WTC11 (cell line): ENCODE measurements around the gene SLC23A2. TPM values are rescaled to one million over a fixed set of nuclear protein-coding genes. Genes with fewer than 3 reads are reported as not detected.

Experiments used
- ATAC-seq: fragments of 200-7000 bp; cut with Tn5 transposase; 2 replicates; pipeline ENCODE4 v1.10.0; 2021; ENCODE audit warnings: mild to moderate bottlenecking, moderate library complexity
- CTCF ChIA-PET: fragments of 300-600 bp; sonication (Branson Sonifier 250); formaldehyde crosslinking; loops from one replicate; lab custom pipeline; 2021; ENCODE audit warnings: antibody characterized with exemption; lab: Charles Lee
- POLR2A ChIA-PET: fragments of 350-600 bp; sonication (Branson Sonifier 250); formaldehyde crosslinking; loops from one replicate; lab custom pipeline; 2021; ENCODE audit warnings: antibody characterized with exemption; lab: Charles Lee
- DNase-seq: peaks from one replicate; pipeline ENCODE4 v3.0.0; 2021; ENCODE audit warnings: low spot score
- H3K27ac Mint-ChIP-seq: 2 replicates; pipeline ENCODE4 v1.8.0; 2021; ENCODE audit warnings: mixed read lengths
- H3K27me3 Mint-ChIP-seq: 2 replicates; pipeline ENCODE4 v1.8.0; 2021; ENCODE audit warnings: low read depth, mild to moderate bottlenecking, moderate library complexity, mixed read lengths
- H3K36me3 Mint-ChIP-seq: 2 replicates; pipeline ENCODE4 v1.8.0; 2021; ENCODE audit warnings: mixed read lengths
- H3K4me1 Mint-ChIP-seq: 2 replicates; pipeline ENCODE4 v1.8.0; 2022; ENCODE audit warnings: mixed read lengths
- H3K4me3 Mint-ChIP-seq: 2 replicates; pipeline ENCODE4 v1.8.0; 2021; ENCODE audit warnings: mild to moderate bottlenecking, moderate library complexity, mixed read lengths
- H3K9me3 Mint-ChIP-seq: 2 replicates; pipeline ENCODE4 v1.8.0; 2021; ENCODE audit warnings: mixed read lengths
- CREM ChIP-seq: sonication (generic); formaldehyde crosslinking; IDR thresholded peaks from 2 replicates; pipeline ENCODE4 v1.8.1; 2022; ENCODE audit warnings: mild to moderate bottlenecking, missing genetic modification reagents, moderate library complexity
- E2F5 ChIP-seq: sonication (generic); formaldehyde crosslinking; IDR thresholded peaks from 2 replicates; pipeline ENCODE4 v1.8.1; 2022; ENCODE audit warnings: mild to moderate bottlenecking, moderate library complexity, missing genetic modification reagents
- ERG ChIP-seq: fragments of 250-450 bp; sonication (Bioruptor Pico); IDR thresholded peaks from 2 replicates; pipeline ENCODE4 v1.8.0; 2021; ENCODE audit warnings: mild to moderate bottlenecking
- ESRRA ChIP-seq: sonication (generic); formaldehyde crosslinking; IDR thresholded peaks from 2 replicates; pipeline ENCODE4 v1.8.1; 2022; ENCODE audit warnings: mild to moderate bottlenecking, missing genetic modification reagents, borderline replicate concordance
- FOXJ3 ChIP-seq: sonication (generic); formaldehyde crosslinking; IDR thresholded peaks from 2 replicates; pipeline ENCODE4 v1.9.0; 2021; ENCODE audit warnings: missing genetic modification reagents, mild to moderate bottlenecking, borderline replicate concordance
- FOXP1 ChIP-seq: sonication (generic); formaldehyde crosslinking; IDR thresholded peaks from 2 replicates; pipeline ENCODE4 v1.8.0; 2022; ENCODE audit warnings: missing genetic modification reagents, mild to moderate bottlenecking, moderate library complexity, borderline replicate concordance
- GABPB1 ChIP-seq: sonication (generic); formaldehyde crosslinking; IDR thresholded peaks from 2 replicates; pipeline ENCODE4 v1.8.1; 2023; ENCODE audit warnings: mild to moderate bottlenecking, missing genetic modification reagents
- HMGA2 ChIP-seq: fragments of 250-450 bp; sonication (Bioruptor Pico); IDR thresholded peaks from 2 replicates; pipeline ENCODE4 v1.4.0; 2021; ENCODE audit warnings: mild to moderate bottlenecking, moderate library complexity
- JAZF1 ChIP-seq: fragments of 250-450 bp; sonication (Bioruptor Pico); IDR thresholded peaks from 2 replicates; pipeline ENCODE4 v1.9.0; 2021; ENCODE audit warnings: moderate library complexity, mild to moderate bottlenecking, inconsistent platforms
- KAT7 ChIP-seq: sonication (generic); formaldehyde crosslinking; IDR thresholded peaks from 2 replicates; pipeline ENCODE4 v1.8.1; 2023; ENCODE audit warnings: missing genetic modification reagents, mild to moderate bottlenecking, borderline replicate concordance
- NR1H2 ChIP-seq: sonication (generic); formaldehyde crosslinking; IDR thresholded peaks from 2 replicates; pipeline ENCODE4 v1.9.0; 2021; ENCODE audit warnings: mild to moderate bottlenecking, moderate library complexity, missing genetic modification reagents
- OVOL2 ChIP-seq: fragments of 250-450 bp; sonication (Bioruptor Pico); IDR thresholded peaks from 2 replicates; pipeline ENCODE4 v1.9.0; 2021; ENCODE audit warnings: mild to moderate bottlenecking, borderline replicate concordance
- PREB ChIP-seq: sonication (generic); formaldehyde crosslinking; IDR thresholded peaks from 2 replicates; pipeline ENCODE4 v1.8.1; 2022; ENCODE audit warnings: mild to moderate bottlenecking, missing genetic modification reagents, moderate library complexity, borderline replicate concordance
- TCF7 ChIP-seq: sonication (generic); formaldehyde crosslinking; IDR thresholded peaks from 2 replicates; pipeline ENCODE4 v1.8.0; 2022; ENCODE audit warnings: mild to moderate bottlenecking, low read depth, missing genetic modification reagents, moderate library complexity
- ZNF121 ChIP-seq: sonication (generic); formaldehyde crosslinking; IDR thresholded peaks from 2 replicates; pipeline ENCODE4 v1.8.0; 2023; ENCODE audit warnings: missing genetic modification reagents
- ZNF317 ChIP-seq: sonication (generic); formaldehyde crosslinking; IDR thresholded peaks from 2 replicates; pipeline ENCODE4 v1.8.1; 2023; ENCODE audit warnings: low read depth, mild to moderate bottlenecking, moderate library complexity, missing genetic modification reagents, borderline replicate concordance
- total RNA-seq: library from RNA; stranded (reverse); gene quantifications from 3 replicates; pipeline ENCODE4 v1.2.3, GENCODE V29; 2021
- TF ChIP-seq, protein P1 (sequence below): sonication (generic); formaldehyde crosslinking; IDR thresholded peaks from 2 replicates; pipeline ENCODE4 v1.8.0; 2022; ENCODE audit warnings: missing genetic modification reagents
- TF ChIP-seq, protein P2 (sequence below): fragments of 250-450 bp; sonication (Bioruptor Pico); IDR thresholded peaks from 2 replicates; pipeline ENCODE4 v1.9.0; 2021; ENCODE audit warnings: mild to moderate bottlenecking, borderline replicate concordance

The SLC23A2 gene
- total RNA-seq, 1 experiment from 2014 or later, result 14.5 TPM

- POLR2A ChIA-PET, result no interaction called here
- Mint-ChIP-seq H3K27me3 (no peaks in the 10 kb centered on the region), H3K27ac (no peak overlapping the region)
Observed at GRCh38 chr20:4973330-4974097, 27.8 kb downstream of the SLC23A2 start.

DNA sequence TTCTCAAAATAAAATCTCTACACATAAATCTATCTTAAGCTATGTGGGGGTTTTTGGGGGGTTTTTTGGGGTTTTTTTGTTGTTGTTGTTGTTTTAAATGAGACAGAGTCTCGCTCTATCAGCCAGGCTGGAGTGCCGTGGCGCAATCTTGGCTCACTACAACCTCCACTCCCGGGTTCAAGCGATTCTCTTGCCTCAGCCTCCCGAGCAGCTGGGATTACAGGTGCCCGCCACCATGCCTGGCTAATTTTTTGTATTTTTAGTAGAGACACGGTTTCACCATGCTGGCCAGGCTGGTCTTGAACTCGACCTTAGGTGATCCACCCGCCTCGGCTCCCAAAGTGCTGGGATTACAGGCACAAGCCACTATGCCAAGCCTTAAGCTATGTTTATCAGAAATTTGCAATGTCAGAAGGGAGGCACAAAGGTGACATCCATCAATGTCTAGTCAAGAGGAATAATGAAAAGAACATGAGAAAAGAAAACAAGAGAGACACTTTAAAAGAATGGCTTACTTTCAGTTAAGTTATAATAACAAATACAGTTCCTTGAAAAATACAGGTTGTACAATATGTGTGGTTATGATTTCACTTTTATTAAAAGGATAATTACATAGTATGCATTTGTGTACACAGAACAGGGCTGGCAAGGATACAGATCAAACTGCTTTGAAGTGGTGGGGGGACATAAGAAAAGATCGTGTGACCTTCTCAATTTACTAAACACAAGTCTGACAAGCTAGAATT is 28.6 kb downstream of the SLC23A2 start:
- Mint-ChIP-seq H3K9me3 (no peaks in the 10 kb centered on the region), H3K4me1 (peaks cover 7% of the 10 kb centered on the region), H3K36me3 (peaks cover 11% of the 10 kb centered on the region), H3K27ac (peak overlapping the region; percentile 63; the same call in 1 of the 2 replicates), H3K4me3 (no peak overlapping the region), H3K27me3 (no peaks in the 10 kb centered on the region)
- ChIA-PET POLR2A (interaction anchor here (0.7 kb wide), 1 partner anchor 833 kb away, joined by 4 read pairs; no protein-coding TSS in a partner anchor), CTCF (no interaction called here)
- ATAC-seq, result no peak
- no peak for DNase-seq
- TF ChIP-seq ESRRA (CRISPR knock-in tag) (no peak), JAZF1 (no peak), ERG (no peak), TCF7 (CRISPR knock-in tag) (no peak), OVOL2 (no peak), E2F5 (CRISPR knock-in tag) (no peak), CREM (CRISPR knock-in tag) (no peak), FOXP1 (CRISPR knock-in tag) (no peak), ZNF121 (CRISPR knock-in tag) (no peak), PREB (CRISPR knock-in tag) (no peak)

More at GRCh38 chr20:4973330-4974097, 27.8 kb downstream of the SLC23A2 start:
- CTCF ChIA-PET, result no interaction called here
- peaks cover 3% of the 10 kb centered on the region for H3K36me3 Mint-ChIP-seq
- peaks cover 15% of the 10 kb centered on the region for H3K4me1 Mint-ChIP-seq
- DNase-seq (no peak), ATAC-seq (no peak)
- H3K4me3 Mint-ChIP-seq, result no peak overlapping the region
- TF ChIP-seq KAT7 (no peak), GABPB1 (peak; percentile 87), NR1H2 (CRISPR knock-in tag) (no peak), ZNF317 (CRISPR knock-in tag) (no peak), HMGA2 (CRISPR knock-in tag) (no peak), FOXJ3 (CRISPR knock-in tag) (no peak), OVOL2 (no peak)
- TF ChIP-seq, protein P1, sequence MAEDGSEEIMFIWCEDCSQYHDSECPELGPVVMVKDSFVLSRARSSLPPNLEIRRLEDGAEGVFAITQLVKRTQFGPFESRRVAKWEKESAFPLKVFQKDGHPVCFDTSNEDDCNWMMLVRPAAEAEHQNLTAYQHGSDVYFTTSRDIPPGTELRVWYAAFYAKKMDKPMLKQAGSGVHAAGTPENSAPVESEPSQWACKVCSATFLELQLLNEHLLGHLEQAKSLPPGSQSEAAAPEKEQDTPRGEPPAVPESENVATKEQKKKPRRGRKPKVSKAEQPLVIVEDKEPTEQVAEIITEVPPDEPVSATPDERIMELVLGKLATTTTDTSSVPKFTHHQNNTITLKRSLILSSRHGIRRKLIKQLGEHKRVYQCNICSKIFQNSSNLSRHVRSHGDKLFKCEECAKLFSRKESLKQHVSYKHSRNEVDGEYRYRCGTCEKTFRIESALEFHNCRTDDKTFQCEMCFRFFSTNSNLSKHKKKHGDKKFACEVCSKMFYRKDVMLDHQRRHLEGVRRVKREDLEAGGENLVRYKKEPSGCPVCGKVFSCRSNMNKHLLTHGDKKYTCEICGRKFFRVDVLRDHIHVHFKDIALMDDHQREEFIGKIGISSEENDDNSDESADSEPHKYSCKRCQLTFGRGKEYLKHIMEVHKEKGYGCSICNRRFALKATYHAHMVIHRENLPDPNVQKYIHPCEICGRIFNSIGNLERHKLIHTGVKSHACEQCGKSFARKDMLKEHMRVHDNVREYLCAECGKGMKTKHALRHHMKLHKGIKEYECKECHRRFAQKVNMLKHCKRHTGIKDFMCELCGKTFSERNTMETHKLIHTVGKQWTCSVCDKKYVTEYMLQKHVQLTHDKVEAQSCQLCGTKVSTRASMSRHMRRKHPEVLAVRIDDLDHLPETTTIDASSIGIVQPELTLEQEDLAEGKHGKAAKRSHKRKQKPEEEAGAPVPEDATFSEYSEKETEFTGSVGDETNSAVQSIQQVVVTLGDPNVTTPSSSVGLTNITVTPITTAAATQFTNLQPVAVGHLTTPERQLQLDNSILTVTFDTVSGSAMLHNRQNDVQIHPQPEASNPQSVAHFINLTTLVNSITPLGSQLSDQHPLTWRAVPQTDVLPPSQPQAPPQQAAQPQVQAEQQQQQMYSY (CRISPR knock-in tag), result no peak
- TF ChIP-seq, protein P2, sequence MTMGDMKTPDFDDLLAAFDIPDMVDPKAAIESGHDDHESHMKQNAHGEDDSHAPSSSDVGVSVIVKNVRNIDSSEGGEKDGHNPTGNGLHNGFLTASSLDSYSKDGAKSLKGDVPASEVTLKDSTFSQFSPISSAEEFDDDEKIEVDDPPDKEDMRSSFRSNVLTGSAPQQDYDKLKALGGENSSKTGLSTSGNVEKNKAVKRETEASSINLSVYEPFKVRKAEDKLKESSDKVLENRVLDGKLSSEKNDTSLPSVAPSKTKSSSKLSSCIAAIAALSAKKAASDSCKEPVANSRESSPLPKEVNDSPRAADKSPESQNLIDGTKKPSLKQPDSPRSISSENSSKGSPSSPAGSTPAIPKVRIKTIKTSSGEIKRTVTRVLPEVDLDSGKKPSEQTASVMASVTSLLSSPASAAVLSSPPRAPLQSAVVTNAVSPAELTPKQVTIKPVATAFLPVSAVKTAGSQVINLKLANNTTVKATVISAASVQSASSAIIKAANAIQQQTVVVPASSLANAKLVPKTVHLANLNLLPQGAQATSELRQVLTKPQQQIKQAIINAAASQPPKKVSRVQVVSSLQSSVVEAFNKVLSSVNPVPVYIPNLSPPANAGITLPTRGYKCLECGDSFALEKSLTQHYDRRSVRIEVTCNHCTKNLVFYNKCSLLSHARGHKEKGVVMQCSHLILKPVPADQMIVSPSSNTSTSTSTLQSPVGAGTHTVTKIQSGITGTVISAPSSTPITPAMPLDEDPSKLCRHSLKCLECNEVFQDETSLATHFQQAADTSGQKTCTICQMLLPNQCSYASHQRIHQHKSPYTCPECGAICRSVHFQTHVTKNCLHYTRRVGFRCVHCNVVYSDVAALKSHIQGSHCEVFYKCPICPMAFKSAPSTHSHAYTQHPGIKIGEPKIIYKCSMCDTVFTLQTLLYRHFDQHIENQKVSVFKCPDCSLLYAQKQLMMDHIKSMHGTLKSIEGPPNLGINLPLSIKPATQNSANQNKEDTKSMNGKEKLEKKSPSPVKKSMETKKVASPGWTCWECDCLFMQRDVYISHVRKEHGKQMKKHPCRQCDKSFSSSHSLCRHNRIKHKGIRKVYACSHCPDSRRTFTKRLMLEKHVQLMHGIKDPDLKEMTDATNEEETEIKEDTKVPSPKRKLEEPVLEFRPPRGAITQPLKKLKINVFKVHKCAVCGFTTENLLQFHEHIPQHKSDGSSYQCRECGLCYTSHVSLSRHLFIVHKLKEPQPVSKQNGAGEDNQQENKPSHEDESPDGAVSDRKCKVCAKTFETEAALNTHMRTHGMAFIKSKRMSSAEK (CRISPR knock-in tag), result no peak
- H3K9me3 Mint-ChIP-seq, result no peaks in the 10 kb centered on the region
